RKO (cell line): Measurements from ENCODE around the gene HCFC2.
A peak's percentile ranks its signal among the peaks of the same experiment; 100 is the strongest.

Experiments
- DNase-seq: peaks from one replicate; pipeline ENCODE4 v3.0.0-alpha.2; 2016; ENCODE audit warnings: low spot score

HCFC2 gene

GRCh38 chr12:104121001-104121400, 56.7 kb downstream of the HCFC2 start:
- peak; percentile 67 for DNase-seq

GRCh38 chr12:104122298-104122697, 58.0 kb downstream of the HCFC2 start:
- no peak for DNase-seq

GRCh38 chr12:104126548-104126947, 62.2 kb downstream of the HCFC2 start:
- DNase-seq: no peak

GRCh38 chr12:104130760-104131159, 66.4 kb downstream of the HCFC2 start:
- no peak for DNase-seq

GRCh38 chr12:104131609-104132008, 67.3 kb downstream of the HCFC2 start:
- DNase-seq: no peak

- DNase-seq: no peak
These were observed 68.1 kb downstream of the HCFC2 start for GRCh38 chr12:104132351-104132956.

GRCh38 chr12:104133321-104133720, 69.0 kb downstream of the HCFC2 start:
- DNase-seq: no peak

GRCh38 chr12:104133866-104134265, 69.5 kb downstream of the HCFC2 start:
- no peak for DNase-seq

- no peak for DNase-seq
These were observed 70.6 kb downstream of the HCFC2 start for GRCh38 chr12:104134882-104135281.

GRCh38 chr12:104136577-104136976, 72.2 kb downstream of the HCFC2 start:
- DNase-seq: peak; percentile 55

- DNase-seq: peak; percentile 53
These were observed 72.9 kb downstream of the HCFC2 start for GRCh38 chr12:104137001-104137901.

- DNase-seq: peak; percentile 96
These were observed 73.8 kb downstream of the HCFC2 start, which contains the start of gene NFYB for GRCh38 chr12:104137902-104138796. TSS of gene NFYB (minus strand) at chr12:104138210. CDS start at chr12:104135453, 2,757 bp downstream.

- no peak for DNase-seq
These were observed 74.4 kb downstream of the HCFC2 start for GRCh38 chr12:104138797-104139152.

GRCh38 chr12:104142543-104142942, 78.2 kb downstream of the HCFC2 start:
- DNase-seq: no peak

GRCh38 chr12:104143002-104143401, 78.7 kb downstream of the HCFC2 start:
- DNase-seq: no peak

GRCh38 chr12:104143918-104144317, 79.6 kb downstream of the HCFC2 start:
- no peak for DNase-seq

GRCh38 chr12:104147346-104147745, 83.0 kb downstream of the HCFC2 start:
- no peak for DNase-seq

GRCh38 chr12:104150416-104150815, 86.1 kb downstream of the HCFC2 start:
- DNase-seq: no peak

- DNase-seq: no peak
These were observed 88.4 kb downstream of the HCFC2 start for GRCh38 chr12:104152685-104153241.

- no peak for DNase-seq
These were observed 90.0 kb downstream of the HCFC2 start for GRCh38 chr12:104154286-104154685.

GRCh38 chr12:104154806-104155205, 90.5 kb downstream of the HCFC2 start:
- no peak for DNase-seq
